ENCODE data around the gene LINC01488.

The LINC01488 gene

DNA sequence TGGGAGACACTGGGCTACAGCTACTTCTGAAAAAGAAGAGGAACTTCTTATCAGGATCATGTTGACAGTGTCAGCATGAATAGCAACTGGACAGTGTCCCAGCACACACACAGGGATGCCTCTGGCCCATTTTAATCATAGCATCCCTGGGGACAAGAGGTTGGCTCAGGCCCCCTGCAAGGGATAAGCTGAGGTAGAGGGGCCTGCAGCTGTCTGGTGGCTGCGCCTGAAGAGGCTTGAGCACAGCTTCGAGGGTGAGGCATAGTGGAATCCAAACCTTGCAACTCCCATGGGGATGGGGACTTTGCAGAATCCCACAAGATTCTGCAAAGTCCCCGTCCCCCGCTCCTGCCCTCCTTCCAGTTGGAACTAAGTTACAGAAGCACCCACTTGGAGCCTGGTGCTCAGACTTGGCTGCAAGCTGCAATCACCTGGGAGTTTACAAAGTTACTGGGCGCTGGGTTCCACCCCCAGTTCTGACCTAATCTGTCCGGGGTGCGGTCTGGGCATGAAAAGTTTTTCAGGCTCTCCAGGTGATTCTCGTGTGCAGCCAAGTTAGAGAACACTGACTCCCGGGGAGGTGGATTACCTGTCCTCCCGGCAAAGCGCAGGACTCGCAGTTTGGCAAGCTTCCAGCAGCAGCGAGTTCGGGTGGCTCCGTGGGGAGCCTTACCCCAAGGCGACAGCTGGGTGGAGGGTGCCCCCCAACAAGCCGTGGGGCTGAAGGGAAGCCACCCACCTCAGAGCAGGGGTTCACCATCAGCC lies 16.0 kb upstream of the LINC01488 start:
- DNase-seq (ENCODE audit: low read depth), result no peak
- TF ChIP-seq, protein P1, sequence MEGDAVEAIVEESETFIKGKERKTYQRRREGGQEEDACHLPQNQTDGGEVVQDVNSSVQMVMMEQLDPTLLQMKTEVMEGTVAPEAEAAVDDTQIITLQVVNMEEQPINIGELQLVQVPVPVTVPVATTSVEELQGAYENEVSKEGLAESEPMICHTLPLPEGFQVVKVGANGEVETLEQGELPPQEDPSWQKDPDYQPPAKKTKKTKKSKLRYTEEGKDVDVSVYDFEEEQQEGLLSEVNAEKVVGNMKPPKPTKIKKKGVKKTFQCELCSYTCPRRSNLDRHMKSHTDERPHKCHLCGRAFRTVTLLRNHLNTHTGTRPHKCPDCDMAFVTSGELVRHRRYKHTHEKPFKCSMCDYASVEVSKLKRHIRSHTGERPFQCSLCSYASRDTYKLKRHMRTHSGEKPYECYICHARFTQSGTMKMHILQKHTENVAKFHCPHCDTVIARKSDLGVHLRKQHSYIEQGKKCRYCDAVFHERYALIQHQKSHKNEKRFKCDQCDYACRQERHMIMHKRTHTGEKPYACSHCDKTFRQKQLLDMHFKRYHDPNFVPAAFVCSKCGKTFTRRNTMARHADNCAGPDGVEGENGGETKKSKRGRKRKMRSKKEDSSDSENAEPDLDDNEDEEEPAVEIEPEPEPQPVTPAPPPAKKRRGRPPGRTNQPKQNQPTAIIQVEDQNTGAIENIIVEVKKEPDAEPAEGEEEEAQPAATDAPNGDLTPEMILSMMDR (conservative IDR thresholded peaks at IDR 0.05; ENCODE audit: low read length), result no peak
- no peak overlapping the region for H3K4me3 ChIP-seq (ENCODE audit: low read length)

DNA sequence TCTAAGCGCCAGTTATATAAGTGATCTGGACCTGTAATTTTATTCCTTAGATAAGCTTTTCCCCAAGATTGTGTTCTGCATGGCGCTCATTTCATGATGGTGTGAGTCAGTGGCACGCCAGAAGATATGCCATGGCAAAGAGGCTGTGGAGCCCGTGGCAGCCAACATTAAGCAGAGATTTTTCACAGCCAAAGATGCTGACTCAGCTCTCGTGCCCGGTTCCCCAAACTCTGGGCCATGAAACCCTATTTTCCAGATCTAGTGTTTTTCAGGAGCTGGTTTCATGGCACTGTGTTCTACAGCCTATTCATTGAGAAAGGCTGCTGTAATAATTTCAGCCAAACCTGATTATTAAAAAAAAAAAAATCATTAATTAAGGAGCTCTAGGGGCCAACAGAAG lies 15.4 kb upstream of the LINC01488 start:
- H3K4me3 ChIP-seq (ENCODE audit: low read length), result no peak overlapping the region
- DNase-seq (ENCODE audit: low read depth), result no peak
- TF ChIP-seq, protein P1 (conservative IDR thresholded peaks at IDR 0.05; ENCODE audit: low read length), result no peak

DNA sequence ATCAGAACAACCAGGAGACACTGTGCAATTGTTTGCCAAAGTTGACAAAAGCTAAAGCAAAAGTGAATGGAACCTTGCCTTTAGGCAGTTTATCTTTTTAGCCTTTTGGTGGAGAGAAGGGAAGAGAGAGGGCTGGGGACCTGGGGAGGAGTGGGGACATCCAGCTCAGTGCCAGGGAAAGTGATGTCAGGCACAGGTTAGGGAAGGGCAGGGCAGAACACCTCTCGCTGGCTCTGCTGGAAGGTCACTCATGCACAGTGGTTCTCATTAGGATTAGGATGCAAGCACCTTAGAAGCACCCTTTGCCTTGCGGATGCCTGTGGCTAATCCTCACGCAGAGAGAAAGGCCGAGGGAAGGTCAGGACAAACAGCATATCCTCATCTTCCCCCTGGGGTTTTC lies 14.3 kb upstream of the LINC01488 start:
- no peak overlapping the region for H3K4me3 ChIP-seq (ENCODE audit: low read length)
- TF ChIP-seq, protein P1 (conservative IDR thresholded peaks at IDR 0.05; ENCODE audit: low read length), result no peak
- no peak for DNase-seq (ENCODE audit: low read depth)

DNA sequence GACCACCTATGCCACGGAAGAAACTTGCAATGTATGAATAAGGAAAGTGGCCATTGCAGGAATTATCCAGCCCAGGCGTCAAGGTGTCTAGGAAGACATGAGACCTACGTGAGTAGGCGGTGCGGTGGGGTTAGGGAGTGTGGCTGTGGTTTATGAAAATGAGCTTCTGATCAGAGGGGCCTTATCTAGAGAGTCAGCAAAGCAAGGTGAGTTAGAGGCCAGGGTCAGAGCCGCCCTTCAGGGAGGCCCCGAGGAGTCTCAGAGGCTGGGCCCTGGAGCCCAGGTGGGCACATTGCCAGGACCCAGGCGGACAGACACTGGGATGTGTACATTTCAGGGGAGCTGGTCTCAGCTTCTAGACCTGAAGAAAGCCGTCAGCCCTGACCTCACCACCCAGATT lies 13.8 kb upstream of the LINC01488 start:
- DNase-seq (ENCODE audit: low read depth), result no peak

DNA sequence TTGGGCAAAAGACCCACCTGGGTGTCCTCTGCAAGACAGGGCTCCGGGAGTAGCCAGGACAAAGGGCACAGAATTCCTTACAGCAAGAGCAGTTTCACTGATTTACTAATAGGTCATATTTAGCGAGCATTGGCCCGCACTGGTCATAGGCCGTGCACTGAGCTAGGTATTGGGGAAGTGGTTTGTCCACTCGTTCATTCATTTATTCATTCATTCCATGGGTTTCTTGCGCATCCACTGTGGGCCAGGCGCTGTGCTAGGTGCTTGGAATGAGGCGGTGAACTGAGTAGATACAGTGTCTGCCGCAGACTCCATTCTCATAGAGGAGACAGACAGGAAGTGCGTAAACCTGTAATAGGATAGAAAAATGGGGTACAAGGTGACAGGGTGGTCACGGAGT lies 13.2 kb upstream of the LINC01488 start:
- H3K4me3 ChIP-seq (ENCODE audit: low read length), result no peak overlapping the region
- DNase-seq (ENCODE audit: low read depth), result no peak
- TF ChIP-seq, protein P1 (conservative IDR thresholded peaks at IDR 0.05; ENCODE audit: low read length), result no peak

More for the DNA sequence above, 13.8 kb upstream of the LINC01488 start:
- TF ChIP-seq, protein P1 (conservative IDR thresholded peaks at IDR 0.05; ENCODE audit: low read length), result no peak
- H3K4me3 ChIP-seq (ENCODE audit: low read length), result no peak overlapping the region

DNA sequence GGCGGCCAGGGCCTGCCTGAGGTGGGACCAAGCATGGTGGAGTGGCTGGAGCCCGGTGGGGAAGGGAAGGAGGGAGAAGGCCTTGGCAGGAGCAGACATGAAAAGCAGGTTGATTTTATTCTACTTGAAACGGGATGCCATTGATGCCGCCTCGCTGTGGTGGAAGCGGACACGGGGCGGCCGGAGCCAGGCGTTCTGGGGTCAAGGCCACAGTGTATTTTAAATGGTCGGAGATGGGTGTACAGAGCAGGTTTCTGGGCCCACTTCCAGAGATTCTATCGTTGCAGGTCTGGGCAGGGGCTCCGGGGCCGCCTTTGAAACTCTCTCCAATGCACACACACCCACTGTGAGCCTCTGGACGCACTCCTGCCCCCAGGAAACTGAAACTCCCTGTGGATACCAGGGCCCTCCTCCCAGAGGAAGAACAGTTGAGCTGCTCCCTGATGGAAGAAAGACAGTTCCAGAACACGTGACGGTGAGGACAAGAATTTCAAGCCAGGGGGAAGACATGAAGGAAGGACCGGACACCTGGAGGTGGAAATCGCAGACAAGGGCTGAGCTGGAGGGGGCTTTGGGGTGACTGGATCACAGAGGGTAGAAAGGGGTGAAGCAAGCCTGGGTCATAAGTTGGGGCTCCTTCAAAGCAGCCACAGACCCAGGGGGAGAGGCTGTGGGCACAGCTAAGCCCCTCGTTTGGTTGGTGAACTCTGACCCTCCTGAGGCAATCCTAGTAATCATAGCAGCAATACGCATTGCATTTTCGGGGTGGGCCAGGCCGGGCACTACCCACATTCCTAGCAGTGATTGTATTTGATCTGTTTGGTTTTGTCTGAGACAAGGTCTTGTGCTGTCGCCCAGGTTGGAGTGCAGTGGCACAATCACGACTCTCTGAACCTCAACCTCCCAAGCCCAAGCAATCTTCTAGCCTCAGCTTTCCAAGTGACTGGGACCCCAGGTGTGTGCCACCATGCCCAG lies 12.3 kb upstream of the LINC01488 start:
- TF ChIP-seq, protein P1 (conservative IDR thresholded peaks at IDR 0.05; ENCODE audit: low read length), result no peak
- no peak for DNase-seq (ENCODE audit: low read depth)
- no peak overlapping the region for H3K4me3 ChIP-seq (ENCODE audit: low read length)
